Parathyroid adenoma (tissue), 2 donors: ENCODE measurements around the gene BICRAL.

Experiments used
- H2AFZ ChIP-seq: fragments of 300-600 bp; sonication (generic); one replicate; pipeline ENCODE4 v1.7.0; 2017; ENCODE audit warnings: antibody characterized with exemption, mild to moderate bottlenecking
- H3K27ac ChIP-seq: fragments of 300-600 bp; sonication (generic); one replicate; pipeline ENCODE4 v1.7.0; 2017
- H3K27me3 ChIP-seq: fragments of 300-600 bp; sonication (generic); one replicate; pipeline ENCODE4 v1.7.0; 2017; ENCODE audit warnings: low read length; ENCODE audit not compliant: control insufficient read depth, insufficient read depth
- H3K36me3 ChIP-seq: fragments of 300-600 bp; sonication (generic); one replicate; pipeline ENCODE4 v1.7.0; 2017; ENCODE audit warnings: low read length; ENCODE audit not compliant: control insufficient read depth, insufficient read depth
- H3K4me1 ChIP-seq: fragments of 300-600 bp; sonication (generic); one replicate; pipeline ENCODE4 v1.7.0; 2017; ENCODE audit warnings: control low read depth
- H3K4me2 ChIP-seq: fragments of 300-600 bp; sonication (generic); one replicate; pipeline ENCODE4 v1.7.0; 2017; ENCODE audit warnings: low read length
- H3K4me3 ChIP-seq: fragments of 300-600 bp; sonication (generic); one replicate; pipeline ENCODE4 v1.7.0; 2017; ENCODE audit warnings: low read depth, low read length
- H3K79me2 ChIP-seq: fragments of 300-600 bp; sonication (generic); one replicate; pipeline ENCODE4 v1.7.0; 2017; ENCODE audit warnings: control low read depth
- H3K9ac ChIP-seq: fragments of 300-600 bp; sonication (generic); one replicate; pipeline ENCODE4 v1.7.0; 2017; ENCODE audit warnings: mild to moderate bottlenecking
- H3K9me3 ChIP-seq: fragments of 300-600 bp; sonication (generic); one replicate; pipeline ENCODE4 v1.7.0; 2017; ENCODE audit warnings: low read length; ENCODE audit not compliant: control insufficient read depth
- TF ChIP-seq, protein P1 (sequence below): fragments of 300-600 bp; sonication (generic); IDR thresholded peaks from one replicate; pipeline ENCODE4 v1.7.0; 2017; ENCODE audit warnings: antibody characterized with exemption, mild to moderate bottlenecking
- donor health status: primary hyperparathyroidism.

The BICRAL gene

GRCh38 chr6:42904467-42904866 lies 122.6 kb downstream of the BICRAL start:
- Histone ChIP-seq H2AFZ (no peak overlapping the region), H3K27ac (no peak overlapping the region), H3K4me2 (no peak overlapping the region), H3K36me3 (no peaks in the 10 kb centered on the region), H3K27me3 (no peaks in the 10 kb centered on the region), H3K9ac (no peak overlapping the region), H3K9me3 (no peaks in the 10 kb centered on the region), H3K79me2 (no peaks in the 10 kb centered on the region), H3K4me1 (peaks cover 4% of the 10 kb centered on the region), H3K4me3 (no peak overlapping the region)
- TF ChIP-seq, protein P1, sequence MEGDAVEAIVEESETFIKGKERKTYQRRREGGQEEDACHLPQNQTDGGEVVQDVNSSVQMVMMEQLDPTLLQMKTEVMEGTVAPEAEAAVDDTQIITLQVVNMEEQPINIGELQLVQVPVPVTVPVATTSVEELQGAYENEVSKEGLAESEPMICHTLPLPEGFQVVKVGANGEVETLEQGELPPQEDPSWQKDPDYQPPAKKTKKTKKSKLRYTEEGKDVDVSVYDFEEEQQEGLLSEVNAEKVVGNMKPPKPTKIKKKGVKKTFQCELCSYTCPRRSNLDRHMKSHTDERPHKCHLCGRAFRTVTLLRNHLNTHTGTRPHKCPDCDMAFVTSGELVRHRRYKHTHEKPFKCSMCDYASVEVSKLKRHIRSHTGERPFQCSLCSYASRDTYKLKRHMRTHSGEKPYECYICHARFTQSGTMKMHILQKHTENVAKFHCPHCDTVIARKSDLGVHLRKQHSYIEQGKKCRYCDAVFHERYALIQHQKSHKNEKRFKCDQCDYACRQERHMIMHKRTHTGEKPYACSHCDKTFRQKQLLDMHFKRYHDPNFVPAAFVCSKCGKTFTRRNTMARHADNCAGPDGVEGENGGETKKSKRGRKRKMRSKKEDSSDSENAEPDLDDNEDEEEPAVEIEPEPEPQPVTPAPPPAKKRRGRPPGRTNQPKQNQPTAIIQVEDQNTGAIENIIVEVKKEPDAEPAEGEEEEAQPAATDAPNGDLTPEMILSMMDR = no peak

DNA sequence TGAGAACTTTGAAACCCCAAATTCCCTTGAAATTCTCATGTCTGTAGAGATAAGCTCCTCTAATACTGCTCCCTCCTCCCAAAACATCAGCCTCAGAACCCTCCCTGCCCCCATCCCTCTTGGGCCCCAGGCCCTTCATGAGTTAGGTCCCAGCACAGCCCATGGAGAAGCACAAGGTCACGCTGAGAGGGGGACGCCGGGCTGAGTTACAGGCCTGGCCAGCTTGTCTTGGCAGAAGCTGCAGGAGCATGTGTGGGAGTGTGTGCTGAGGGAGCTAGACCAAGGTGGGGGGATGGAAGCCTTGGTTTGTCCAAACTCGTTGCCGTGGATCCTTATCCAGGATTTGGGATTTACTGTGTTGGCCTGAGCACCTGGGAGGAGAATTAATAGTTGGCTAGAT lies 125.5 kb downstream of the BICRAL start:
- no peaks in the 10 kb centered on the region for H3K4me1 ChIP-seq
- TF ChIP-seq, protein P1 = no peak
- H3K36me3 ChIP-seq = no peaks in the 10 kb centered on the region
- no peaks in the 10 kb centered on the region for H3K27me3 ChIP-seq
- no peak overlapping the region for H3K27ac ChIP-seq
- H3K9ac ChIP-seq = no peak overlapping the region
- no peaks in the 10 kb centered on the region for H3K79me2 ChIP-seq
- no peaks in the 10 kb centered on the region for H3K9me3 ChIP-seq
- no peak overlapping the region for H3K4me2 ChIP-seq
- H2AFZ ChIP-seq = peak overlapping the region; percentile 22
- no peak overlapping the region for H3K4me3 ChIP-seq

DNA sequence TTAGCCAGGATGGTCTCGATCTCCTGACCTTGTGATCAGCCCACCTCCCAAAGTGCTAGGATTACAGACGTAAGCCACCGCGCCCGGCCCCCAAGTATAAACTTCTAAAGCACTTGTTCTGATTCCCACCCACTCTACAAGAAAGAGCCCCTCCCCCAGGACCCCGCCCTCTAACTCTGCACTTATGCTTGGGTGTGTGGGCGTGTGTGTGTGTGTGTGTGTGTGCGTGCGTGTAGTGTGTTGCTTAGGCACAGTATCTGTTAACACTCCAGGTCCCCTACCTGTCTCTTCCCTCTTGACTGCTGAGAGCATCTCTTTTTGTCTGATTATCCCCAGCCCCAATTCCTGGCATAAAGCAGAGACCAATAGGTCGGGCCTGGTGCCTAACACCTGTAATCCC lies 128.0 kb downstream of the BICRAL start:
- no peaks in the 10 kb centered on the region for H3K36me3 ChIP-seq
- no peak overlapping the region for H3K4me3 ChIP-seq
- TF ChIP-seq, protein P1 = no peak
- H3K27ac ChIP-seq = no peak overlapping the region
- H3K4me2 ChIP-seq = no peak overlapping the region
- H3K4me1 ChIP-seq = no peaks in the 10 kb centered on the region
- no peaks in the 10 kb centered on the region for H3K27me3 ChIP-seq
- H3K9ac ChIP-seq = no peak overlapping the region
- no peaks in the 10 kb centered on the region for H3K79me2 ChIP-seq
- no peak overlapping the region for H2AFZ ChIP-seq
- no peaks in the 10 kb centered on the region for H3K9me3 ChIP-seq

- Histone ChIP-seq H3K79me2 (no peaks in the 10 kb centered on the region), H3K27me3 (no peaks in the 10 kb centered on the region), H3K4me3 (no peak overlapping the region), H3K27ac (no peak overlapping the region), H3K9me3 (no peaks in the 10 kb centered on the region), H3K36me3 (no peaks in the 10 kb centered on the region), H3K4me2 (peak overlapping the region; percentile 44), H3K9ac (no peak overlapping the region), H2AFZ (peak overlapping the region; percentile 75), H3K4me1 (no peaks in the 10 kb centered on the region)
- TF ChIP-seq, protein P1 = no peak
Observed at GRCh38 chr6:42911171-42912021, 129.5 kb downstream of the BICRAL start.

- Histone ChIP-seq H3K79me2 (no peaks in the 10 kb centered on the region), H3K4me3 (no peak overlapping the region), H3K36me3 (no peaks in the 10 kb centered on the region), H3K4me2 (no peak overlapping the region), H3K27ac (no peak overlapping the region), H3K9ac (no peak overlapping the region), H3K4me1 (no peaks in the 10 kb centered on the region), H2AFZ (no peak overlapping the region), H3K27me3 (no peaks in the 10 kb centered on the region), H3K9me3 (no peaks in the 10 kb centered on the region)
- TF ChIP-seq, protein P1 = no peak
Observed at GRCh38 chr6:42914546-42914945, 132.7 kb downstream of the BICRAL start.
